GM12878 (cell line): ENCODE data around the gene TMPRSS4. TPM values are rescaled to one million over a fixed set of nuclear protein-coding genes. Genes with fewer than 3 reads are reported as not detected.

Experiments
- ATAC-seq: fragments of 200-7000 bp; cut with Tn5 transposase; 3 replicates; pipeline ENCODE4 v1.9.1; 2020; ENCODE audit warnings: mild to moderate bottlenecking, moderate library complexity
- BruUV-seq: library from RNA; stranded (reverse); fragments of 400-500 nt; replicated peaks from 2 replicates; lab custom pipeline; 2021; lab: Mats Ljungman, UMichigan
- CTCF ChIA-PET: fragments of 300-600 bp; sonication (Branson Sonifier 250); formaldehyde crosslinking; extraction: SDS; loops from one replicate; lab custom pipeline; 2021; ENCODE audit warnings: inconsistent platforms; lab: Yijun Ruan, JAX
- POLR2A ChIA-PET: fragments of 350-600 bp; formaldehyde crosslinking; extraction: SDS; loops from one replicate; lab custom pipeline; 2021; ENCODE audit warnings: inconsistent platforms; lab: Charles Lee
- RAD21 ChIA-PET: fragments of 300-600 bp; sonication (Branson Sonifier 250); formaldehyde crosslinking; loops from one replicate; lab custom pipeline; 2023; ENCODE audit warnings: antibody characterized with exemption; ENCODE audit not compliant: unreplicated experiment; lab: Charles Lee
- SMC1A ChIA-PET: fragments of 300-600 bp; sonication (Branson Sonifier 250); formaldehyde crosslinking; loops from one replicate; lab custom pipeline; 2023; ENCODE audit not compliant: unreplicated experiment, uncharacterized antibody; lab: Charles Lee
- DNase-seq: peaks from one replicate; pipeline ENCODE4 v3.0.0-alpha.2; 2011; ENCODE audit warnings: low read depth, low spot score
- FAIRE-seq: peaks from 3 replicates; lab custom pipeline; 2011; peaks lifted over from hg19 to GRCh38; lab: Jason Lieb, UNC
- H2AFZ ChIP-seq: 2 replicates; pipeline ENCODE4 v1.6.0; 2011; ENCODE audit warnings: low read depth, low read length, control low read depth; ENCODE audit not compliant: control insufficient read depth
- H3K27ac ChIP-seq: 2 replicates; pipeline ENCODE4 v1.5.1; 2011; ENCODE audit warnings: control low read depth; ENCODE audit not compliant: control insufficient read depth, insufficient read depth
- H3K27me3 ChIP-seq, 2 experiments: replicated peaks in 1 of 2; 2 replicates each; pipeline versions ENCODE4 v1.6.0 to v1.6.1; 2011; ENCODE audit warnings: low read length in 1 of 2; ENCODE audit not compliant: control insufficient read depth in 2 of 2, insufficient read depth in 2 of 2
- H3K36me3 ChIP-seq, 2 experiments: 2 replicates each; pipeline ENCODE4 v1.5.1; 2011; ENCODE audit warnings: low read length in 1 of 2; ENCODE audit not compliant: control insufficient read depth in 2 of 2, insufficient read depth in 2 of 2
- H3K4me1 ChIP-seq: 2 replicates; pipeline ENCODE4 v1.6.1; 2011; ENCODE audit warnings: mild to moderate bottlenecking, low read length, moderate library complexity, mixed read lengths; ENCODE audit not compliant: control insufficient read depth, insufficient read depth
- H3K4me2 ChIP-seq: 2 replicates; pipeline ENCODE4 v1.6.0; 2011; ENCODE audit warnings: control low read depth; ENCODE audit not compliant: control insufficient read depth, insufficient read depth
- H3K4me3 ChIP-seq: fragments of 200-600 bp; sonication (generic); 2 replicates; pipeline ENCODE4 v1.5.1; 2016
- H3K79me2 ChIP-seq: 2 replicates; pipeline ENCODE4 v1.6.0; 2011; ENCODE audit warnings: low read length; ENCODE audit not compliant: control insufficient read depth, insufficient read depth
- H3K9ac ChIP-seq: 2 replicates; pipeline ENCODE4 v1.8.0; 2011; ENCODE audit warnings: low read length, control low read depth, mixed read lengths; ENCODE audit not compliant: control insufficient read depth, insufficient read depth
- H3K9me3 ChIP-seq: replicated peaks from 3 replicates; pipeline ENCODE4 v1.5.1; 2011; ENCODE audit warnings: mild to moderate bottlenecking, low read length; ENCODE audit not compliant: control insufficient read depth, insufficient read depth
- H4K20me1 ChIP-seq: 2 replicates; pipeline ENCODE4 v1.6.0; 2011; ENCODE audit not compliant: control insufficient read depth, insufficient read depth
- CHD2 ChIP-seq: IDR thresholded peaks from 2 replicates; pipeline ENCODE4 v1.6.1; 2011; ENCODE audit warnings: low read depth, low read length, improper control_type of control experiment, borderline replicate concordance
- EGR1 ChIP-seq, 2 experiments: IDR thresholded peaks; 1 replicate in 1 of 2; 2 replicates in 1 of 2; pipeline ENCODE4 v1.6.1; 2011 to 2012; ENCODE audit warnings: low read depth in 2 of 2, low read length in 2 of 2, borderline replicate concordance in 1 of 2, mild to moderate bottlenecking in 1 of 2, moderate library complexity in 1 of 2
- MTA3 ChIP-seq: IDR thresholded peaks from 2 replicates; pipeline ENCODE4 v1.6.1; 2012; ENCODE audit warnings: low read length, inconsistent platforms, borderline replicate concordance
- SMAD5 ChIP-seq: IDR thresholded peaks from 2 replicates; pipeline ENCODE4 v1.6.1; 2016; ENCODE audit warnings: antibody characterized with exemption, low read depth
- ZNF274 ChIP-seq: IDR thresholded peaks from one replicate; pipeline ENCODE4 v1.8.0; 2011; ENCODE audit not compliant: insufficient read length, insufficient read depth
- WGBS: methylation state at CpG from one replicate; pipeline ENCODE4 v1.1.6; 2016; ENCODE audit warnings: low lambda C conversion rate; ENCODE audit not compliant: insufficient replicate concordance, insufficient coverage; ENCODE audit errors: missing lambda C conversion rate; 5-methylcytosine and 5-hydroxymethylcytosine counted together
- in situ Hi-C: fragments of 300-500 bp; cut with MboI; formaldehyde crosslinking; loops from 9 replicates; pipeline ENCODE4 v1.14.3; 2018; ENCODE audit warnings: mixed read lengths
- intact Hi-C: fragments of 100-400 bp; cut with micrococcal nuclease; formaldehyde crosslinking; loops from one replicate; pipeline ENCODE4 v1.14.2; 2022; ENCODE audit not compliant: unreplicated experiment
- polyA plus RNA-seq, 11 experiments: library from polyadenylated mRNA; depleted of rRNA in 4 of 11; unstranded in 6 of 11; stranded (reverse) in 5 of 11; fragments of >200 nt; fragmentation: Nextera tagmentation in 4 of 11; fragmentation: Illumina TruSeq in 1 of 11; extraction: Ambion mirVana in 4 of 11; extraction: Trizol in 1 of 11; gene quantifications; 1 replicate in 1 of 11; 2 replicates in 10 of 11; pipeline versions ENCODE4 v1.2.1 to v1.2.3, GENCODE V29; 2011 to 2016; ENCODE audit warnings: inconsistent platforms in 2 of 11, missing spikeins in 2 of 11, low read depth in 1 of 11
- total RNA-seq, 4 experiments: library from RNA; depleted of rRNA in 3 of 4; stranded (reverse); fragments of >200 nt in 3 of 4; fragmentation: Illumina TruSeq in 1 of 4; extraction: Trizol in 1 of 4; gene quantifications; 2 replicates each; pipeline versions ENCODE4 v1.2.1 to v1.2.3, GENCODE V29; 2013 to 2021

TMPRSS4 gene
- total and polyA plus RNA-seq, 10 of the 15 experiments (the other 5 are each of a cell fraction or from before 2014, with no cell fraction given): 0.14 to 0.26 TPM; not detected in 8

- in situ Hi-C loops: no loop called here
- no peak for DNase-seq
- no peak within 1 kb of the TSS for H3K4me2 ChIP-seq
- no peak within 1 kb of the TSS for H3K9ac ChIP-seq
- SMC1A ChIA-PET: interaction anchor here (0.6 to 1.2 kb wide), 3 partner anchors 9 to 100 kb away, joined by 3 to 4 read pairs (median 3); no protein-coding TSS in a partner anchor
- no peaks in the 10 kb centered on the region for H4K20me1 ChIP-seq
- WGBS: 12% methylated on average over 5 of the region's 5 CpGs
- no peak for TF ChIP-seq MTA3
- peak; percentile 62 for TF ChIP-seq ZNF274
- TF ChIP-seq, all 136 proteins: peak for 1
- RAD21 ChIA-PET: no interaction called here
- H3K4me3 ChIP-seq: no peak within 1 kb of the TSS
- no peaks in the 10 kb centered on the region for H3K4me1 ChIP-seq
- intact Hi-C loops: no loop called here
- no peak within 1 kb of the TSS for H3K27ac ChIP-seq
- POLR2A ChIA-PET: no interaction called here
- H3K27me3 ChIP-seq: no peaks in the 10 kb centered on the region
- ATAC-seq: peak; percentile 27; the same call in 2 of the 3 replicates
- BruUV-seq: no TSS peak
- H2AFZ ChIP-seq: no peak within 1 kb of the TSS
- H3K79me2 ChIP-seq: no peaks in the 10 kb centered on the region
- peaks cover 19% of the 10 kb centered on the region; the same call in 2 of the 3 replicates for H3K9me3 ChIP-seq
- CTCF ChIA-PET: interaction anchor here (0.6 to 1.1 kb wide), 3 partner anchors 31 to 90 kb away, joined by 3 read pairs; no protein-coding TSS in a partner anchor
- H3K36me3 ChIP-seq: no peaks in the 10 kb centered on the region
- FAIRE-seq: no peak
Observed at GRCh38 chr11:118086913-118087768, 10.3 kb downstream of the TMPRSS4 start, which contains the start of gene SMIM35. Gene SMIM35, minus strand, starts transcription at chr11:118086963. Its CDS starts 206 bp downstream, at chr11:118086757.

- BruUV-seq: no TSS peak
- no peaks in the 10 kb centered on the region for H3K36me3 ChIP-seq
- no peak overlapping the region for H2AFZ ChIP-seq
- 38% methylated on average over 6 of the region's 6 CpGs for WGBS
- no peak for FAIRE-seq
- POLR2A ChIA-PET: no interaction called here
- H4K20me1 ChIP-seq: no peaks in the 10 kb centered on the region
- no peak for ATAC-seq
- H3K9ac ChIP-seq: no peak overlapping the region
- no peak for DNase-seq
- H3K27me3 ChIP-seq: no peaks in the 10 kb centered on the region
- no peak overlapping the region for H3K4me2 ChIP-seq
- in situ Hi-C loops: no loop called here
- intact Hi-C loops: no loop called here
- no peaks in the 10 kb centered on the region; the same call in 1 of the 2 replicates for H3K4me1 ChIP-seq
- no peak for TF ChIP-seq EGR1 (IDR thresholded peaks at IDR 0.05; ENCODE audit: borderline replicate concordance in 1 of 2, low read depth in 2 of 2, low read length in 2 of 2)
- TF ChIP-seq SMAD5: no peak
- no peak for TF ChIP-seq CHD2
- TF ChIP-seq, all 136 proteins: peak for 0
- Histone ChIP-seq H3K9me3 (peaks cover 19% of the 10 kb centered on the region; the same call in 2 of the 3 replicates), H3K27ac (no peak overlapping the region), H3K79me2 (no peaks in the 10 kb centered on the region), H3K4me3 (no peak overlapping the region)
- ChIA-PET RAD21 (no interaction called here), CTCF (interaction anchor here (0.9 to 1.1 kb wide), 4 partner anchors 31 to 83 kb away, joined by 3 read pairs; no protein-coding TSS in a partner anchor), SMC1A (interaction anchor here (1.1 to 1.2 kb wide), 2 partner anchors 8 to 31 kb away, joined by 3 to 4 read pairs; no protein-coding TSS in a partner anchor)
Observed at GRCh38 chr11:118087931-118088330, 11.1 kb downstream of the TMPRSS4 start.
